Ascending aorta (tissue), 2 donors: ENCODE results near the gene DYNLL2. TPM values are rescaled to one million over a fixed set of nuclear protein-coding genes. Genes with fewer than 3 reads are reported as not detected.

Experiments
- DNase-seq, 2 donors: peaks; one replicate each; pipeline ENCODE4 v3.0.0-alpha.2; 2019; ENCODE audit warnings: low spot score in 2 of 2
- H3K27ac ChIP-seq, 2 donors: fragments of 200-600 bp; sonication (generic); one replicate each; pipeline ENCODE4 v1.5.1; 2016 to 2017; ENCODE audit warnings: mild to moderate bottlenecking in 1 of 2
- H3K27me3 ChIP-seq: fragments of 200-600 bp; sonication (generic); one replicate; pipeline ENCODE4 v1.5.1; 2017
- H3K36me3 ChIP-seq, 2 donors: fragments of 200-600 bp; sonication (generic); one replicate each; pipeline ENCODE4 v1.5.1; 2016
- H3K4me1 ChIP-seq, 2 donors: fragments of 200-600 bp; sonication (generic); one replicate each; pipeline ENCODE4 v1.5.1; 2016 to 2017; ENCODE audit warnings: mild to moderate bottlenecking in 1 of 2
- H3K4me3 ChIP-seq, 2 donors: fragments of 200-600 bp; sonication (generic); one replicate each; pipeline ENCODE4 v1.5.1; 2016 to 2017; ENCODE audit warnings: mild to moderate bottlenecking in 1 of 2
- H3K9me3 ChIP-seq, 2 donors: fragments of 200-600 bp; sonication (generic); one replicate each; pipeline ENCODE4 v1.5.1; 2016
- intact Hi-C: fragments of 100-400 bp; cut with DNase I; formaldehyde crosslinking; loops from one replicate; pipeline ENCODE4 v1.15.1; 2023
- total RNA-seq: library from RNA; depleted of rRNA; stranded (reverse); fragments of >200 nt; gene quantifications from one replicate; pipeline ENCODE4 v1.1.0, GENCODE V29; 2016
- TF ChIP-seq, protein P1 (sequence below), 3 experiments: fragments of 200-600 bp in 2 of 3; fragments of 450-650 bp in 1 of 3; sonication (generic) in 2 of 3; IDR thresholded peaks; one replicate each; pipeline ENCODE4 v1.5.1; 2016 to 2019; ENCODE audit warnings: antibody characterized with exemption in 3 of 3, mild to moderate bottlenecking in 1 of 3, moderate library complexity in 1 of 3

DYNLL2 gene
- total RNA-seq, 1 donor from 2014 or later, result 15.3 TPM

DNA sequence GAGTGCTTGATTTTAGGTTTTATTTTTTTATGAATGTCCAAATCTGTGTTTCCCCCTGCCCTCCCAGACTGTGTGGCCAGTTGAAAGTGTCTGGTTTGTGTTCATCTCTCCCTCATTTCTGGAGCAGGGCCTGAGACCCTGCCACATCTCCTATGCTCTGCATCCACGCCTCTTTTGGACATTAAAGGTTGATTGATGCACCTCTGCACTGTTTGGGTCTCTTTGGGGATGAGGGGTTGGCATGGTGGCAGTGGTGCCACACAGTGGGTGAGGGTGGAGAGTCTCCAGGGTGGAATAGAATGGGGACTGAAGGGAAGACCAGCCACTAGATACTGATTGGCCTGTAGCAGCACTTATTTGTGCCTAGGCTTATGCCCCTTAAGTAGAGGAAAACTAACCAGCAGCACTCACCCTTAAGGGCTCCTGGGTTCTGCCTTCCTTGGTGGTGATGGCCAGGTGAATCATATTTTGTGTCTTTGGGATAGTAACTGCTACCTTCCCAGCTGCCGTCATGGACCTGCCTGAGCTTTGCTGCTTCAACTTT is 7.9 kb downstream of the DYNLL2 start:
- Histone ChIP-seq H3K4me3 (no peak overlapping the region), H3K4me1 (peaks cover 0 to 11% of the 10 kb centered on the region in 2 donors), H3K27ac (no peak overlapping the region), H3K27me3 (no peaks in the 10 kb centered on the region), H3K36me3 (peaks cover 64 to 72% of the 10 kb centered on the region in 2 donors), H3K9me3 (no peaks in the 10 kb centered on the region)
- TF ChIP-seq, protein P1, sequence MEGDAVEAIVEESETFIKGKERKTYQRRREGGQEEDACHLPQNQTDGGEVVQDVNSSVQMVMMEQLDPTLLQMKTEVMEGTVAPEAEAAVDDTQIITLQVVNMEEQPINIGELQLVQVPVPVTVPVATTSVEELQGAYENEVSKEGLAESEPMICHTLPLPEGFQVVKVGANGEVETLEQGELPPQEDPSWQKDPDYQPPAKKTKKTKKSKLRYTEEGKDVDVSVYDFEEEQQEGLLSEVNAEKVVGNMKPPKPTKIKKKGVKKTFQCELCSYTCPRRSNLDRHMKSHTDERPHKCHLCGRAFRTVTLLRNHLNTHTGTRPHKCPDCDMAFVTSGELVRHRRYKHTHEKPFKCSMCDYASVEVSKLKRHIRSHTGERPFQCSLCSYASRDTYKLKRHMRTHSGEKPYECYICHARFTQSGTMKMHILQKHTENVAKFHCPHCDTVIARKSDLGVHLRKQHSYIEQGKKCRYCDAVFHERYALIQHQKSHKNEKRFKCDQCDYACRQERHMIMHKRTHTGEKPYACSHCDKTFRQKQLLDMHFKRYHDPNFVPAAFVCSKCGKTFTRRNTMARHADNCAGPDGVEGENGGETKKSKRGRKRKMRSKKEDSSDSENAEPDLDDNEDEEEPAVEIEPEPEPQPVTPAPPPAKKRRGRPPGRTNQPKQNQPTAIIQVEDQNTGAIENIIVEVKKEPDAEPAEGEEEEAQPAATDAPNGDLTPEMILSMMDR (IDR thresholded peaks at IDR 0.05), result no peak
- intact Hi-C loops, result no loop called here
- no peak for DNase-seq

DNA sequence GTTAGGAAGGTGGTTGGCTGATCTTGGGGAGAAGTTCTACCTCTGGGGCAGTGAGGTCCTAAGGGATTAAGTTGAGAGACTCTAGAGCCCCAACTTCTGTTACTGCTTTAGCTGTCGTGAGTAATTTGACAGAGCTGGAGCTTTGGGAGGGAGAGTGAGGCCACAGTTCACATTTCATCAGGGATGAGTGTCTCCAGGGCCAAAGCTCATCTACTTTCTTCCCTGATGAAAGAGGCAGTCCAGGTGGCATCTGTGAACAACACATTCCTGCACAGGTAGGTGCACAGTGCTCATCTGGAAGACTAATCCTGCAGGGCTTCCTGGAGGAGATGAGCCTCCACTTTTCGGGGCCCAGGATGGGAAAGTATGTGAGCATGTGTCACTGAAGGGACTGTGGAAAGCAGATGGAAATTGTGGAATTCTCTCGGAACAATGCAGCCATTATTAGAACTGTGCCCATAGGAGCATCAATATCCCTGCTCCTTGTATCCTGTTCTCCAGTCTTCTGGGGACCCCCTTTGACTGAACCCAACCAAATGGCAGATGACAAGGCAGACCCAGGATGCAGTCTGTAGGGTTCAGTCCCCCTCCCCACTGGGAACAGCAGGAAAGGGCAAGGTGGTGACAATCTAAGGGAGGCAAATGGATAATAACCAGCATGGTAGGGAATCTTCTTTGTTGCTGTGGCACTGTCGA is 9.0 kb downstream of the DYNLL2 start:
- DNase-seq, result no peak

DNA sequence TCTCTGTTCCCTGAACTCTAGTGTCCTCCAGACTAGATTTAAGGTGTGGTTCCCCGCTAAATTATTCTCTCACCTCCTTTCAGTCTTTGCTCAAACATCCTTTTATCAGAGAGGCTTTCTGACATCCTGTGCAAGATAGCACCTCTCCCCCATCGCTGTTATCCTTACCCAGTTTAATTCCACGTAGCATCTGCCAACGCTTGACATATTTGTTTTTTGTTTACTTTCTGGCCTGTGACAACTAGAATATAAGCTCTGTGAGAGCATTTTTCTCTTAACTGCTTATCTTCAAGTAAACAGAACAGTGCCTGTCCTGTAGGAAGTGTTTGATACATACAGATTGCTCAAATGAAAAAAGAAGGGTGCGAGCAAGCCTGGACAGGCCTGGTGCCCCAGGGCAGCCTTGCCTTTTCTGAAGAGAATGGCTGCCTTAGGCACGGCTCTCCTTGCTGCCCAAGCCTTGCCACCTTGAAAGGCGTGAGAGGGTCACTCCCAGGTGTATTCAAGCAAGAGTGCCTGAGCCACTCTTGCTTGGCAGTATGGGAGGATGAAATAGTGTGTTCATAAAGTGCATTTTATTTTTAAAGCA is 9.7 kb downstream of the DYNLL2 start:
- Histone ChIP-seq H3K9me3 (no peaks in the 10 kb centered on the region), H3K27me3 (no peaks in the 10 kb centered on the region), H3K4me3 (no peak overlapping the region), H3K4me1 (peaks cover 0 to 2% of the 10 kb centered on the region in 2 donors), H3K27ac (no peak overlapping the region), H3K36me3 (peaks cover 53 to 64% of the 10 kb centered on the region in 2 donors)
- DNase-seq, result no peak
- intact Hi-C loops, result no loop called here
- TF ChIP-seq, protein P1 (IDR thresholded peaks at IDR 0.05), result no peak

More for the DNA sequence above, 9.0 kb downstream of the DYNLL2 start:
- TF ChIP-seq, protein P1 (IDR thresholded peaks at IDR 0.05), result no peak
- Histone ChIP-seq H3K36me3 (peaks cover 59 to 70% of the 10 kb centered on the region in 2 donors), H3K27me3 (no peaks in the 10 kb centered on the region), H3K4me1 (peaks cover 0 to 2% of the 10 kb centered on the region in 2 donors), H3K4me3 (no peak overlapping the region), H3K27ac (no peak overlapping the region), H3K9me3 (no peaks in the 10 kb centered on the region)
- intact Hi-C loops, result no loop called here

DNA sequence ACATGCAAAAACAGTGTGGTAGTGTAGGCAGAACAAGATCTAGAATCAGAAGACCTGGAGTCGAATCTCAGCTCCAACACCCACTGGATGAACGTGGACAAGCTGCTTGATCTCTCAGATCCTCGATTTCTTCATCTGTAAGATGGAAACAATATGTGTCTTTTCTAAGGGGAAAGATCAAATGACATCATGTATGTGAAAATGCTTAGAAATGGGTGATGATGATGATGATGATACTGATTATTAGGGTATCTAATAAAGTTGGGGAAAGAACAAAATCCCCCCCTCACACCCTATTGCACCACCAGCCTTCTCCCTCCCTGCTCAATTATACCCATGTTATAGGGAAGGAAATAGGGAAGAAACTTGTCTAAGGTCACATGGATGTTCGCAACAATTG is 10.9 kb downstream of the DYNLL2 start:
- Histone ChIP-seq H3K36me3 (peaks cover 43 to 53% of the 10 kb centered on the region in 2 donors), H3K27me3 (no peaks in the 10 kb centered on the region), H3K4me1 (peaks cover 0 to 2% of the 10 kb centered on the region in 2 donors), H3K4me3 (no peak overlapping the region), H3K9me3 (no peaks in the 10 kb centered on the region), H3K27ac (no peak overlapping the region)
- no peak for DNase-seq
- TF ChIP-seq, protein P1 (IDR thresholded peaks at IDR 0.05), result no peak
- intact Hi-C loops, result no loop called here

DNA sequence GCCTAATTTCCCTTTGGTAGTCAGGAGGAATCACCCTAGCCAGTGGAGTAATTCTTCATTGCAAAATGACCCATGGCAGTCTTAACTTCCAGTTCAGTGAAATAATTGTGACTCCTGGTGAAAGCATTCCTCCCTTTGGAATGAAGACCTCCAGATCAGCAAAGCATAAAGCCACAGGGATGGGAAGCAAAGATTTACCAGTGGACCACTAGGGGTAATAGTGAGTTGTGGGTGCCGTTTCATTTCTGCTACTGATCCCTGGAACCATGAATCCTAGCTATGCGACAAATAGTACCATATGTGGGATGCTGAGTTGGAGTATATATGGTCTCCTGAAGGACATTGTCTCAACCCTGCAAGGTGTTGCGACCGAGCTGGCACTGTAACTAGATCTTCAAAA is 13.7 kb downstream of the DYNLL2 start:
- Histone ChIP-seq H3K4me3 (no peak overlapping the region), H3K4me1 (no peaks in the 10 kb centered on the region), H3K36me3 (peaks cover 19 to 25% of the 10 kb centered on the region in 2 donors), H3K27me3 (no peaks in the 10 kb centered on the region), H3K27ac (no peak overlapping the region), H3K9me3 (no peaks in the 10 kb centered on the region)
- intact Hi-C loops, result no loop called here
- no peak for DNase-seq
- TF ChIP-seq, protein P1 (IDR thresholded peaks at IDR 0.05), result no peak
